HG02623 (cell line): ENCODE results near the gene SAXO1.
"Not testable (repeated sequence)": the region's sequence is repeated elsewhere in the genome, so short reads cannot be mapped to it uniquely, and the experiment has no call there.

ENCODE experiments used
- ATAC-seq: cut with Tn5 transposase; IDR thresholded peaks from one replicate; pipeline ENCODE4 v1.9.1; 2021; ENCODE audit warnings: moderate library complexity; ENCODE audit not compliant: unreplicated experiment

Gene SAXO1

GRCh38 chr9:19033015-19033414, at the start of gene SAXO1:
Gene SAXO1, minus strand, starts transcription at chr9:19033209. Its CDS starts 301 bp downstream, at chr9:19032908.
- no peak for ATAC-seq

DNA sequence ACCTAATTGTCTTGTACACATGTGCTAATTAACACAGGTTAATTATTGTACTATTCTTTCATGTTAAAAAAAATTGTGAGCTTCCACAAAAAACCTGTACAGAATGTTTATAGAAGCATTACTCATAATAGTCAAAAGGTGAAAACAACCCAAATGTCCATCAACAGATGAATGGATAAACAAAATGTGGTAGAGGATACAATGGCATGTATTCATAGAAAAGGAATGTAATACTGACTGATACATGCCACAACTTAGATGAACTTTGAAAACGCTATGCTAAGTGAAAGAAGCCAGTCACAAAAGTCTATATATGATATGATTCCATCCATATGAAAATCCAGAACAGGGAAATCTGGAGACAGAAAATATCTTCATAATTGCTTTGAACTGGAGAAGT, 41.8 kb upstream of the SAXO1 start:
- no peak for ATAC-seq

DNA sequence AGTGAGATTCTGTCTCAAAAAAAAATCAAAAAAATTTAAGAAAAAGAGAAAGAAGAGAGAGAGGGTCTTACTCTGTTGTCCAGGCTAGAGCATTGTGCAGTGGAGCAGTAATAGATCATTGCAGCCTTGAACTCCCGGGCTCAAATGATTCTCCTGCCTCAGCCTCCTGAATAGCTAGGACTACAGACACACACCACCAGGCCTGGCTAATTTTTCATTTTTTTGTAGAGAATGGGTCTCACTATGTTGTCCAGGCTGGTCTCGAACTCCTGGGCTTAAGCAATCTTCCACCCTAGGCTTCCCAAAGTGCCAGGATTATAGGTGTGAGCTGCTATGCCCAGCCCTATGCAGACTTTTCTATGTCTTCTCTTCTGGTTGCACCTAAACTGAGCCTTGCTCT, 41.2 kb upstream of the SAXO1 start:
- ATAC-seq: no peak

GRCh38 chr9:19057033-19057432, 24.0 kb upstream of the SAXO1 start:
- no peak for ATAC-seq

- no peak for ATAC-seq
Observed at GRCh38 chr9:19050637-19051591, 17.9 kb upstream of the SAXO1 start.

- no peak for ATAC-seq
Observed at GRCh38 chr9:19049917-19050636, 17.1 kb upstream of the SAXO1 start.

GRCh38 chr9:19048966-19049916, 16.2 kb upstream of the SAXO1 start, which contains the start of gene RRAGA:
Gene RRAGA, plus strand, starts transcription at chr9:19049427. Its CDS starts 233 bp downstream, at chr9:19049660.
- peak; percentile 85 for ATAC-seq

DNA sequence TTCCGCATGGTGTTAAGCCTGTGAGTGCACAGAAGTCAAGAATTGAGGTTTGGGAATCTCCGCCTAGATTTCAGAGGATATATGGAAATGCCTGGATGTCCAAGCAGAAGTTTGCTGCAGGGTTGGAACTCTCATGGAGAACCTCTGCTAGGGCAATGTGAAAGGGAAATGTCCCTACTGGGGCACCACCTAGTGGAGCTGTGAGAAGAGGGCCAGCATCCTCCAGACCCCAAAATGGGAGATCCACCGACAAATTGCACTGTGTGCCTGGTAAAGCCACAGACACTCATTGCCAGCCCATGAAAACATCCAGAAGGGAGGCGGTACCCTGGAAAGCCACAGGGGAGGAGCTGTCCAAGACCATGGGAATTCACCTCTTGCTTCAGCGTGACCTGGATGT, 3.6 kb upstream of the SAXO1 start:
- ATAC-seq: no peak

DNA sequence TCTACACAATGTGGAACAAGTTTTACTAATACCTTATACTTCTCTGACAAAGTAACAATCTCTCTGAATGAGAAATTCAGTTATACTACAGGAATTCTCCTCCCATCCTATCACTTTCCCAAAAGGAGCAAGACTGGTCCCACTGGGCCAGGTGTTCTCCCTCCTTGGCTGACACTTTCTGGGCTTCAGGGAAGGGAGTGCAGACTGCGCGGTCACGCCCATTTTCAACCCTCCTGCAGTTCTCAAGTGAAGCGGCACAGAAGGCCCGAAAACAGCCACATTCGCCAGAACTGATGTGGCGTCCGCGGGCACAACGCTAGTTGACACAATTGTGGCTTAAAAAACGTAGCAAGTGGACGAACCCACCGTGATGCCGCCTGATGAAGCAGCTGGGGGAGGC, 603 bp downstream of the SAXO1 start:
- no peak for ATAC-seq

- peak; percentile 68 for ATAC-seq
Observed at GRCh38 chr9:19030899-19031298, 2.1 kb downstream of the SAXO1 start.

GRCh38 chr9:19028835-19029451, 4.1 kb downstream of the SAXO1 start:
- peak; percentile 42 for ATAC-seq

DNA sequence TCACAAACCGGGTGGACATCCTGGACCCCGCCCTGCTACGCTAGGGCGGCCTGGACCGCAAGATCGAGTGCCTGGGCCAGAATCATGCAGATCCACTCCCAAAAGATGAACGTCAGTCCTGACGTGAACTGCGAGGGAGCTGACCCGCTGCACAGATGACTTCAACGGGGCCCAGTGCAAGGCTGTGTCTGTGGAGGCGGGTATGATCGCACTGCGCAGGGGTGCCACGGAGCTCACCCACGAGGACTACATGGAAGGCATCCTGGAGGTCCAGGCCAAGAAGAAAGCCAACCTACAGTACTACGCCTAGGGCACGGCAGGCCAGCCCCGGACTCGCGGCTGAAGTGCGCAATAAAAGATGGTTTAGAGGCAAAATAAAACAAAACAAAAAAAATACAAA, 5.2 kb downstream of the SAXO1 start:
- no peak for ATAC-seq

GRCh38 chr9:19026375-19026774, 6.6 kb downstream of the SAXO1 start:
- no peak for ATAC-seq

DNA sequence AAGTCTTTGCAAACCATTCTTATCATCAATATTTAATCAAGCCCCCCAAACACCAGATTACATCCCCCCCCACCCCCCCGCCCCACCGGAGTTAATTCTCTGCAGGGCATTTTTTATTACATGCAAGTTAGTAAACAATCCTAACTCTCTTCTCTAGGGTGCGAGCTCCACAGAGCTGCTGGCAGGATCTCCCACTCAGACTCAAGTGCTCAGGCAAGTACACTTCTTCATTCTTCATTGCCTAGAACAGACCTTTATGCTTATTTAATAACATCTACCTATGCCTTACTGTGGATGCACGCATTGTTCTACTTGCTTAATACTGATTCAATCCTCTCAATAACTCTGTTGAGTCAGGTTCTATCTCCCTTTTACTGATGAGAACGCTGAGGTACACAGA, 9.9 kb downstream of the SAXO1 start:
- ATAC-seq: no peak

GRCh38 chr9:19022206-19022605, 10.8 kb downstream of the SAXO1 start:
- peak; percentile 47 for ATAC-seq

DNA sequence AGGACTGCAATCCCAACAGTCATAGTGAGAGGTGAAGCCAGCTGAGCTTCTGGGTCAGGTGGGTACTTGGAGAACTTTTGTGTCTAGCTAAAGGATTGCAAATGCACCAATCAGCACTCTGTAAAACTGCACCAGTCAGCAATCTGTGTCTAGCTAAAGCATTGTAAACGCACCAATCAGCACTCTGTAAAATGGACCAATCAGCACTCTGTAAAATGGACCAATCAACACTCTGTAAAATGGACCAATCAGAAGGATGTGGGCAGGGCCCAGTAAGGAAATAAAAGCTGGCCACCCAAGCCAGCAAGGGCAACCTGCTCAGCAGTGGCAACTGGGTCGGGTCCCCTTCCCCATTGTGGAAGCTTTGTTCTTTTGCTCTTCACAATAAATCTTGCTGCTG, 11.4 kb downstream of the SAXO1 start:
- ATAC-seq: not testable (repeated sequence)

GRCh38 chr9:19020886-19021455, 12.0 kb downstream of the SAXO1 start:
- ATAC-seq: no peak

DNA sequence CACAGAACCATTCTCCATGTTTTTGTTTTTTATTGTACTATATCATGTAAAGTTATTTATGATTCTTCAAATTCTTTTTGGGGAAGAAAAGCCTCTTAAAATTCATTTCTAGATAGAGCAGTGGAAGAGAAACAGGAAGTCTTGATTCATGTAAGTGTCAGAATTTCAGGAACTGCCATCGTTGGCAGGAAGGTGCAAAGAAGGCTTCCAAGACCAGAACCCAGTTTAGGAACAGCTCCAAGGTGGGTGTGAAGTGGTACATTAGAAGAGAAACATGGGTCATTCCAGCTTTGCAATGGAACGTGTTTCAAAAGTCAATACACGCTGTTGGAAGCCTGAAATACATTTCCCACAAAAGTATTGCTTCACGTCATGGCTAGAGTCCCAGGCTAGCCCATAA, 14.8 kb downstream of the SAXO1 start:
- no peak for ATAC-seq

DNA sequence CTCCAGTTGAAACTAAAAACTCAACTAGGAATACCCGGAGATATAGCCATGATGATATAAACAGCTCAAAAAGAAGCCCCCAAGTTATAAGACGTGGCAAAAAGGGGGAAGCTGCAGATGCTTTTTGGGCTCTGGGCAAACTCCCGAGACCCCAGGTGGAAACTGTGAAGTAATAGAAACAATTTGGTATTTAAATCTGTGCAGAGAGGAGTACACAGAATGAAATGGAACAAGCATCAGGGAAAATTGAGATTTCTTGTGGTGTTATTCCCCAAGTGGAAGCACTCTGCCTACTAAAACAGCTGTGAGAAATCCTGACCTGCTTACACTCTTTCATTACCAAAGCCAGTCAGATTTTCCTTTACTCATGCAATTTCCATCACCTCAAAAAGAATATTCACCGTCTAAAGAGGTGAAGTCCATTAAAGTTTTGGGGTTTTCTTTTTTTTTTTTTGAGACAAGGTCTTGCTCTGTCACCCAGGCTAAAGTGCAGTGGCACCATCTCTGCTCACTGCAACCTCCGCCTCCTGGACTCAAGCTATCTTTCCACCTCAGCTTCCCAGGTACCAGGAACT, 23.5 kb downstream of the SAXO1 start:
- no peak for ATAC-seq

DNA sequence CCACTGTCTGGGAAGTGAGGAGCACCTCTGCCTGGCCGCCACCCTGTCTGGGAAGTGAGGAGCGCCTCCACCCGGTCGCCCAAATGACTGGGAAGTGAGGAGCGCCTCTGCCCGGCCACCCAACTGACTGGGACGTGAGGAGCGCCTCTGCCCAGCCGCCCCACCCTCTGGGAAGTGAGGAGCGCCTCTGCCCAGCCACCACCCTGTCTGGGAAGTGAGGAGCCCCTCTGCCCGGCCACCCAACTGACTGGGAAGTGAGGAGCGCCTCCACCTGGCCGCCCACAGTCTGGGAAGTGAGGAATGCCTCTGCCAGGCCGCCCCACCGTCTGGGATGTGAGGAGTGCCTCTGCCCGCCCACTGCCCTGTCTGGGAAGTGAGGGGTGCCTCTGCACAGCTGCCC, 32.9 kb downstream of the SAXO1 start:
- ATAC-seq: no peak
